ENCODE measurements around the gene ZMPSTE24. TPM values are rescaled to one million over a fixed set of nuclear protein-coding genes. Genes with fewer than 3 reads are reported as not detected.
A peak's percentile ranks its signal among the peaks of the same experiment; 100 is the strongest.

The ZMPSTE24 gene
- polyA plus RNA-seq, 3 donors = 6.4 to 45.6 (median 36.0) TPM

- WGBS (ENCODE audit: insufficient coverage) = 97% methylated on average over 6 of the region's 13 CpGs
- H3K27ac Mint-ChIP-seq = no peak overlapping the region
- peaks cover 0 to 3% (median 0%) of the 10 kb centered on the region in 3 donors for H3K27me3 Mint-ChIP-seq (ENCODE audit: low read depth in 3 of 3)
- no peak overlapping the region for H3K4me3 Mint-ChIP-seq
- Histone ChIP-seq H3K9ac (ENCODE audit: insufficient read depth, low read length, poor library complexity, severe bottlenecking) (no peak overlapping the region), H3K4me1 (ENCODE audit: control insufficient read depth in 1 of 2, insufficient read depth in 2 of 2, low read length in 2 of 2) (no peaks in the 10 kb centered on the region), H3K9me3 (replicated peaks in 1 of 2; ENCODE audit: control insufficient read depth in 1 of 2, insufficient read depth in 1 of 2, low read length in 2 of 2) (no peaks in the 10 kb centered on the region), H3K27me3 (ENCODE audit: control insufficient read depth in 2 of 2, insufficient read depth in 2 of 2, low read length in 2 of 2) (no peaks in the 10 kb centered on the region), H3K79me2 (ENCODE audit: insufficient read depth, low read length) (no peaks in the 10 kb centered on the region), H3K27ac (ENCODE audit: low read depth in 1 of 2, low read length in 2 of 2) (no peak overlapping the region), H4K20me1 (ENCODE audit: insufficient read depth, low read length) (no peaks in the 10 kb centered on the region), H3K36me3 (replicated peaks in 1 of 2; ENCODE audit: control insufficient read depth in 1 of 2, insufficient read depth in 2 of 2, low read length in 2 of 2) (peaks cover 17 to 26% of the 10 kb centered on the region in 2 donors), H3K4me2 (replicated peaks; ENCODE audit: extremely low read depth, low read length, poor library complexity, severe bottlenecking) (no peak overlapping the region), H3K4me3 (replicated peaks in 1 of 3; ENCODE audit: low read depth in 2 of 3, low read length in 3 of 3) (no peak overlapping the region), H2AFZ (ENCODE audit: insufficient read depth, low read depth, low read length, poor library complexity, severe bottlenecking) (no peak overlapping the region)
- peaks cover 26 to 30% of the 10 kb centered on the region in 2 donors for H3K36me3 Mint-ChIP-seq
- intact Hi-C loops (cut with micrococcal nuclease) = no loop called here
- no peaks in the 10 kb centered on the region for H3K4me1 Mint-ChIP-seq
- no peak for DNase-seq
- no peaks in the 10 kb centered on the region for H3K9me3 Mint-ChIP-seq
- no peak for TF ChIP-seq CTCF (IDR thresholded peaks at IDR 0.05)
Measured at GRCh38 chr1:40302475-40302874, 44.4 kb downstream of the ZMPSTE24 start.

- WGBS (ENCODE audit: insufficient coverage) = 98% methylated on average over 34 of the region's 38 CpGs
- Histone ChIP-seq H3K4me2 (replicated peaks; ENCODE audit: extremely low read depth, low read length, poor library complexity, severe bottlenecking) (no peak overlapping the region), H4K20me1 (ENCODE audit: insufficient read depth, low read length) (no peaks in the 10 kb centered on the region), H2AFZ (ENCODE audit: insufficient read depth, low read depth, low read length, poor library complexity, severe bottlenecking) (no peak overlapping the region), H3K9ac (ENCODE audit: insufficient read depth, low read length, poor library complexity, severe bottlenecking) (no peak overlapping the region), H3K79me2 (ENCODE audit: insufficient read depth, low read length) (no peaks in the 10 kb centered on the region), H3K4me3 (replicated peaks in 1 of 3; ENCODE audit: low read depth in 2 of 3, low read length in 3 of 3) (no peak overlapping the region), H3K36me3 (replicated peaks in 1 of 2; ENCODE audit: control insufficient read depth in 1 of 2, insufficient read depth in 2 of 2, low read length in 2 of 2) (peaks cover 17 to 26% of the 10 kb centered on the region in 2 donors), H3K9me3 (replicated peaks in 1 of 2; ENCODE audit: control insufficient read depth in 1 of 2, insufficient read depth in 1 of 2, low read length in 2 of 2) (no peaks in the 10 kb centered on the region), H3K27me3 (ENCODE audit: control insufficient read depth in 2 of 2, insufficient read depth in 2 of 2, low read length in 2 of 2) (no peaks in the 10 kb centered on the region), H3K27ac (ENCODE audit: low read depth in 1 of 2, low read length in 2 of 2) (no peak overlapping the region), H3K4me1 (ENCODE audit: control insufficient read depth in 1 of 2, insufficient read depth in 2 of 2, low read length in 2 of 2) (no peaks in the 10 kb centered on the region)
- Mint-ChIP-seq H3K9me3 (no peaks in the 10 kb centered on the region), H3K36me3 (peaks cover 28 to 34% of the 10 kb centered on the region in 2 donors), H3K27me3 (ENCODE audit: low read depth in 3 of 3) (peaks cover 0 to under 1% (median 0%) of the 10 kb centered on the region in 3 donors), H3K4me3 (no peak overlapping the region), H3K4me1 (no peaks in the 10 kb centered on the region), H3K27ac (peak overlapping the region in 1 of 7 donors; percentile 41)
- TF ChIP-seq CTCF (IDR thresholded peaks at IDR 0.05) = no peak
- intact Hi-C loops (cut with micrococcal nuclease) = no loop called here
- no peak for DNase-seq
Measured at GRCh38 chr1:40303051-40303771, 45.2 kb downstream of the ZMPSTE24 start.
